ENCODE measurements around the gene RUNDC3A.

- TF ChIP-seq POLR2A (IDR thresholded peaks at IDR 0.05; ENCODE audit: low read depth, low read length) (no peak), TAF1 (IDR thresholded peaks at IDR 0.05; ENCODE audit: low read depth, low read length) (no peak)
These were observed 26.3 kb downstream of the RUNDC3A start for GRCh38 chr17:44334727-44335126.
